Measurements from ENCODE around the gene CCL19.
"Not testable (repeated sequence)": the region's sequence is repeated elsewhere in the genome, so short reads cannot be mapped to it uniquely, and the experiment has no call there.

The CCL19 gene

DNA sequence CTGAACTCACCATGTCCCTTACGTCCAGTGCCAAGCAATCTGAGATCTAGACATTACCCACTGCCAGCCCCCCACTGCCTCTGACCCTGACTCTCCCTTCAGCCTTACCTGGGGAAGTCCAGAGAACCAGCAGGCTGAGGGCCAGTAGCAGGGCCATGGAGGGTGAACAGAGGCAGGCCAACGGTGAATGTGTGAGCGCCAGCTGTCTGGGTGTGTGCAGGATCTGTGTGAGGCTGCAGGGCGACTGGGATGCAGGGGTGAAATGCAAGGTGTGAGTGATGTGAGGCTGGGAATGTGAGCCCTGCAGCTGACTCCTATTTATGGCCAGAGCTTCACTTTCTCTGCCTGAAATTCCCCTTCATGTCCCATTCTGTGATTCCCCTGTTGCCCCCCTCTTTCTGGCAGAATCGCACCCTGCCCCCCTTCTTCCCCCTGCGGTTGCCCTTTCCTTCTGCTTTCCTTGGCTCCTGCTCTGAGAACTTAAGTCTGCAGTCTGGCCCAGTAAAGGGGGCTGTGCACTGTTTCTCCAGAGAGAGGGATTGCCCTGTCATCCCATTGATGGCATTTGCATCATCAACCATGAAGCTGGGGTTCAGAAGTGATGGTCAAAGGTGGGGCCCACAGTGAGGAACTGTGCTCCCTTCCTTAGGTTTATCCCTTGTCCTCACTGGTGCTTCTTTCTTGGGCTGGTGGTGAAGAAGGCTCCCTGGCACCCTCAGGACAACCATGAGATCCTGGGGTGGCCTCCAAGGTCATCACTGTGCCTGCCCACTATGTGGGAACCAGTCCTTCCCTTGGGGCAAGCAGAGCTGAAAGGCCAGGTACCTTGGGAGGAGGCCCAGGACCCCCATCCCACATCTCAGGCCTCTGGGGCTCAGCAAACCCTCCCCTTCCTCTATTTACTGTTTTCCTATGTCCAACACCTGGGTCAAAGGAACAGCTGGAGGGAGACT lies at the start of gene CCL19:
TSS of gene CCL19 (minus strand) at position 294 of the 953 bp plus-strand sequence. CDS start at position 157, 137 bp downstream.
- no peak for DNase-seq (ENCODE audit: low spot score)

- not testable (repeated sequence) for DNase-seq (ENCODE audit: low spot score)
Observed at GRCh38 chr9:34740176-34740575, 49.1 kb upstream of the CCL19 start.

GRCh38 chr9:34737677-34738260 lies 46.7 kb upstream of the CCL19 start:
- DNase-seq (ENCODE audit: low spot score): no peak

DNA sequence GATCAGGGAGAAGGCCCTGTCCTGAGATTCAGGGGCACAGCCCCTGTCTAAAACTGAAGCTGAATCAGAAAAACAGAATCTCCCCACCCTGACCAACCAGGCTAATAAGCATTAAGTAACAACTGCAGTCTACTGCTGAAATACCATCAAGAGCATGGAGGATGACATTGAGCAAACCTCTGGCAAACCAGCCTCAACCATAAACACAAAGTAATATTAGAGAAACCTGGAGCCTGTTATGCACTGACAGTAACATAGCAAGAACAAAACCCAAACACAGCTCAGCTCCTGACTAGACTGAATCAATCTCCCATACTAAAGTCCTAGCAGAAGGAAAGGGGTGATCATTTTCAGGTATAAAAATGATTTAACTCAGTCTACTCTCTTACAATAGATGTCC lies 43.6 kb upstream of the CCL19 start:
- DNase-seq (ENCODE audit: low spot score): no peak

GRCh38 chr9:34732886-34733285 lies 41.8 kb upstream of the CCL19 start:
- DNase-seq (ENCODE audit: low spot score): no peak

GRCh38 chr9:34732478-34732877 lies 41.4 kb upstream of the CCL19 start:
- no peak for DNase-seq (ENCODE audit: low spot score)

DNA sequence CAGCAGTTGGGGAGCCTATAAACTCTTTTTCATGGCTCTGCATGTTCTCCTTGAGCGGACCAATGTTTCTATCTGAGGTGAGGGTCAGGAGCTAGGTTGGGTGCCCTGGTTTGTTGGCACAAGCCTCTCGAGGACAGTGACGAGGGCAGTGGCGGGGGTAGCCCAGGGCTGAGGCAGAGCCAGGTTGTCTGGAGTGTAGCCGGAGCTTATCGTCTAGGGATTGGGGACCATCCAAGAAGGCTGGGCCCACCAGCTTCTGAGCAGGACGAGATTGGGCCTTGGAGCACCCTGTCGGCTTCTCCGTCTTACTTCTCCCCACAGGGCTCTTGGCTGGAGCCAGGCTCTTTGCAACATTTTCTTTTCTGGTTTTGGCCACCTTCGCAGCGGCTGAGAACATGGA lies 32.1 kb upstream of the CCL19 start:
- DNase-seq (ENCODE audit: low spot score): no peak

DNA sequence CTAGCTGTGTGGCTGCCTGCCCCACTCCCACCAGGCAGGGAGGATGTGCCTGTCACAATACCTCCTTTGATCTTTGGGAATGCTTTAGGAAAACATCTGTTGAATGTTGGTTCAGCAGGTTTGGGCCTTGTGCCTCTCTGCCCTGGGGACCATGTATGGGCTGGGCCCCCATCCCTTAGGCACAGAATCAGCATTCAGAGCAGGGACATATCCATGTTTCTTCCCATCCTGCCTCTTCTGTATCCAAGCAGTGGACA lies 28.6 kb upstream of the CCL19 start:
- DNase-seq (ENCODE audit: low spot score): not testable (repeated sequence)

DNA sequence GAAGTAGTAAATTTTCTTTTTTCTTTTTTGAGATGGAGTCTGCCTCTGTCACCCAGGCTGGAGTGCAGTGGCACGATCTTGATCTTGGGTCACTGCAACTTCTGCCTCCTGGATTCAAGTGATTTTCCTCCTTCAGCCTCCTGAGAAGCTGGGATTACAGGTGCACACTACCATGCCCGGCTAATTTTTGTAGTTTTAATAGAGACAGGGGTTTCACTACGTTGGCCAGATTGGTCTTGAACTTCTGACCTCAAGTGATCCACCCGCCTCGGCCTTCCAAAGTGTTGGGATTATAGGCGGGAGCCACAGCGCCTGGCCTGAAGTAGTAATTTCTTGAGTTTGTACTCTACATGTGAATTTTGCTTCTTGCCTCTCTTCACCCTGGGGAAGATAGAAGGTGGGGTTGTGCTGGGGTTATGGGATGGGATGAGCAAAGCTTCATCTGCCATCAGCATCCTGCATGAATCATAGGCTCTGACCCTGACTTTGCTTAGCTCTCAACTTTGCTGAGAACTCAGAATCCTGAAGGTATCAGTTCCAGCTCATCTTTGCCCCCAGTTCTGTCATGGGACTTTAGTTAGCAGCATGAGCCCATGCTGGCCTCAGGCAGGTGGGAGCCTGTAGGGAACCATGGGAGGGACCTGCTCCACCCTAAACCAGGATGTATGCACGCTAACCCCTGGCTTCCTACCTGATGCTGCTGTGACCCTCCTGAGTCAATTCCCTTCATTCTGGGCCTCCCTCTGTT lies 28.1 kb upstream of the CCL19 start:
- no peak for DNase-seq (ENCODE audit: low spot score)

DNA sequence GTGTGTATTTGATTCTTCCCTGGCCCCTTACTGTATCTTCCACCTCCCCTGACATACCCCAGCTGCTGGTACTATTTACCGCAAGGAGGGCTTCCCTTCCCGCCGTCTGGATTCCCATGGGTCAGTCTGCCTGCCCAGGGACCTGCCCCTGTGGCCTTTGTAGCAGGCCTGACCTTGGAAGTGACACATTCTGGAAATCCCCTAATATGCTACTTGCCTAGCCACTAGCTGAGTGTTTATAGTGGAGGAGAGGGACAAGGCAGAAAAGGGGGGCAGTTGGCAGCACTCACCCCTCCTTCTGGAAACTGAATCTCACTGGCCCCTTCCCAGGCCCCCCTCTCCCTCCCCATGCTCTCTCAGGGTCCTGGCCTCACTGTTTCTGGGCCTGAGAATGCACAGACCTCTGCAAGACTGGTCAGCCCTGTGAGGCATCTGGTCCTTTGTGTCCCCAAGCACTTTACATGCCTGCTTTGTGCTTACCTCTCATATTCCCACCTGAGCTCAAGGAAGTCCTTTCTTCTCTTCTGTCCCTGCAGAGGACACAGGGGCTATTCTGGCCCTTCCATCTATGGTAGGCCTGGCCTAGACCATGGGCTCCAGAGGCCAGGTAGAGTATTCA lies 27.0 kb upstream of the CCL19 start:
- DNase-seq (ENCODE audit: low spot score): no peak

DNA sequence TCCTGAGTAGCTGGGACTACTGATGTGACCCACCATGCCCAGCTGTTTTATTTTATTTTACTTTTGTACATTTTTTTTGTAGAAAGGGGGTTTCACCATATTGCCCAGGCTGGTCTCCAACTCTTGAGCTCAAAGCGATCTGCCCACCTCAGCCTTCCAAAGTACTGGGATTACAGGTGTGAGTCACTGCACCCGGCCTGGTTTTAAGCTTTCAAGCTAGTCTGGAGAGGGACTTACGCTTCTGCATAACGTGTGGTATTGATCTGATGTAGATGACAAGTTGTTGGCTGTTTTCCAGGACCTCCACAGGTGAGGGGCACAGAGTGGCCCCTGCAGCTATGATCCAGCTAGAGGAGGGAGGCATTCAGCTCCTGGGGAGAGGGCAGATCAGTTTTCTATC lies 25.6 kb upstream of the CCL19 start:
- no peak for DNase-seq (ENCODE audit: low spot score)

DNA sequence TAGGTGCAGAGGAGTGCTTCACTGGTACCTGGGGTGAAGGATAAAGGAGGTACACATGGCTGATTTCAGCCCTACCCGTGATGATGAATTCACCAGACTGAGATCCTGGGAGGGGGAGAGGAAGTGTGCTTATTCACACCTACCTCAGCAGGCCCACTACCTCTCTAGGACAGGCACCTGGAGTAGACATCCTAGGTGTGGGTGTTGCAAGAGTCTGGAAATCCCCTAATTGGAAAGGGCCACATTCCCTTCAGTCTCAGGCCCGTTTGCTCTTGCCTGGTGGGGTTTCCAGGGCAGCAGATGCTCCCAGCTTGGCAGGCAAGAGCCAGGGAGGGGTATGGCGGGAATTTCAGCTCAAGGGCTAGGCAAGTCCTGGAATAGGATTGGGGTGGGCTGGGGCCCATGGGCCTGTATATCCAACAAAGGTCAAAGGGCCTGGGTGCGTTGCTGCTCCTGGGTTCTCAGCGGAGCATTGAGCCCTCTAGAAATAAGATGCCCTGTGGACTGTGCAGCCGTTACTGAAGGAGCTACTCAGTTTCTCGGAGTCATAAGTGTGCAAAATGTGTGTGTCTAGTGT lies 24.7 kb upstream of the CCL19 start:
- DNase-seq (ENCODE audit: low spot score): no peak

GRCh38 chr9:34714007-34714406 lies 22.9 kb upstream of the CCL19 start:
- no peak for DNase-seq (ENCODE audit: low spot score)

DNA sequence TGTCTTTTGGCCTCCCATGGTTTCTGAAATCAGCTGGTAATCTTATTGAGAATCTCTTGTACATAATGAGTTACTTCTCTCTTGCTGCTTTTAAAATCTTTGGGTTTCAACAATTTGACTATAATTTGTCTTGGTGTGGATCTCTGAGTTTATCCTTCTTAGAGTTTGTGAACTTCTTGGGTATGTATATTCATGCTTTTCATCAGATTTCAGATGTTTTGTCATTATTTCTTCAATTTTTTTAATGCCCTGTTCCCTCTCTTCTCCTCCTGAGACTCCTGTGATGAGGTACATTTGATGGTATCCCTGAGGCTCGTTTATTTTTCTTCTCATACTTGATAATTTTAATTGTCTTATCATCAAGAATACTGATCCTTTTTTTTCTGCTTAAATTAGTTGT lies 21.1 kb upstream of the CCL19 start:
- no peak for DNase-seq (ENCODE audit: low spot score)

- DNase-seq (ENCODE audit: low spot score): no peak
Observed at GRCh38 chr9:34710023-34710422, 18.9 kb upstream of the CCL19 start, which contains the start of gene CCL21. Gene CCL21, minus strand, starts transcription at chr9:34710136. Its CDS starts 70 bp downstream, at chr9:34710066.

DNA sequence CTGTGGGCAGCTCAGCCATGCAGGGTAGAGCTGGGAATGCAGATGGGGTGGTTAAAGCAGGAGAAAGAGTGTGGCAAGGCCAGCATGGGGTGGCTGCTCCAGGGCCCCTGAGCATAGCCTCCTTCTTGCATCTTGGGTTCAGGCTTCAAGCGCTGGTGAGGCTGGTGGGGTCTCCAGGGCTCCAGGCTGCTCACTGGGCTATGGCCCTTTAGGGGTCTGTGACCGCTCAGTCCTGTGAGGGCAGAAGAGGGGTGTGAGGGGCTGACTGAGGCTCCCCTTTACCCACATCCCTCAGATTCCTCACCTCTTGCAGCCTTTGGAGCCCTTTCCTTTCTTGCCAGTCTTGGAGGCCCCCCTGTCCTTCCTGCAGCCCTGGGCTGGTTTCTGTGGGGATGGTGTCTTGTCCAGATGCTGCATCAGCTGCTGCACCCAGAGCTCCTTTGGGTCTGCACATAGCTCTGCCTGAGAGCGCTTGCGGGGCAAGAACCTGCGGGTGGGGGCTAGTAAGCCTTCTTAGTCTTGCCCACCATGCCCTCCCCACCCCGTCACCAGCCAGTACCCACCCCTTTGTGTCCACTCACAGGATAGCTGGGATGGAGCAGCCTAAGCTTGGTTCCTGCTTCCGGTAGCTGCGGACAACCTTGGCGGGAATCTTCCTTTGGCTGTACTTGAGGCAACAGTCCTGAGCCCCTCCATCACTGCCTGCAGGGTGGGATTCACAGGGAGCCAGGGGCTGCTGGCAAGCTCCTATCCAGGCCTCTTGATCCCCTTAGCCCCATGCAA lies 18.3 kb upstream of the CCL19 start:
- DNase-seq (ENCODE audit: low spot score): no peak

- no peak for DNase-seq (ENCODE audit: low spot score)
Observed at GRCh38 chr9:34707130-34707529, 16.1 kb upstream of the CCL19 start.

GRCh38 chr9:34701769-34702736 lies 11.0 kb upstream of the CCL19 start:
- peak; percentile 79 for DNase-seq (ENCODE audit: low spot score)

DNA sequence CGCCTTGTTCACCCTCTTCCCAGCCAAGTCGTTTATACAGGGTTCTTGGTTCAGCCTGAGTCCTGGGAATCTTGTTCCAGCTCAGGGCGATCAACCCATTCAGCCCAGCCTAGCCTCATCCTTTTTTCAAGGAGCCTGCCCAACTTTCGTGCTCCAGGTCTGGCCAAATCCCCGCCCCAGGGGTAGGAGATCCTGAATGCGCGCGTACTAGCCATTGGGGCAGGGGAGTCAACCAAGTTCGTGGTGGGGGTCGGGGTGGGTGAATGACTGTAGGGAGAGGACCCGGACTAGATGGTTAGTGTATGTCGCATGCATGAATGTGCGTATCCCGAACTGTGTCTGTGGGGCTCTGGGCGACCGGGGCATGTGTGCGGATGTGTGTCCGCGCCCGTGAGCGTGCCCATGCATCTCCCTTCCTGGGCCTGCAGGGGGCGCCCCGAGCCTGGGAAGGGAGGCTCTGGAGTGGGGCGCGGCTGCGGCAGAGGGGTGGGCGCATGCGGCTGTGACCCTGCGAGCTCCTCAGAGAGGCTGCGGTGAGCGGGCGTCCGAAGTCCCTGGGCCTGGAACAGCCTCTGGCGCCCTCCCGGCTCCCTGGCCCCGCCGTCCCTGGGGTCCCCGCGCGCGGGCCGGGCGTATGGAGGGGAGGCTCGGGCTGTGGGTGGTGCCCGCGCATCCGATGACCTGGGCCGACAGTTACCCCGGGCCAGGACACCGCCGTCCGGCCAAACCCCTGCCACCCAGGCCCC lies 10.1 kb upstream of the CCL19 start:
- DNase-seq (ENCODE audit: low spot score): peak; percentile 68

Data from CD4-positive, alpha-beta T cell treated with Interleukin-6 at 100 ng/mL for 8 hours (primary cell).